Activated CD8-positive, alpha-beta memory T cell treated with anti-CD3 and anti-CD28 coated beads, Interleukin-2, amount 50 U/mL, for 48 hours (primary cell): Measurements from ENCODE around the gene LYSET.
A peak's percentile ranks its signal among the peaks of the same experiment; 100 is the strongest.
"Not testable (repeated sequence)": the region's sequence is repeated elsewhere in the genome, so short reads cannot be mapped to it uniquely, and the experiment has no call there.

Source experiments
- DNase-seq: peaks from one replicate; pipeline ENCODE4 v3.0.0-alpha.2; 2020

Gene LYSET

DNA sequence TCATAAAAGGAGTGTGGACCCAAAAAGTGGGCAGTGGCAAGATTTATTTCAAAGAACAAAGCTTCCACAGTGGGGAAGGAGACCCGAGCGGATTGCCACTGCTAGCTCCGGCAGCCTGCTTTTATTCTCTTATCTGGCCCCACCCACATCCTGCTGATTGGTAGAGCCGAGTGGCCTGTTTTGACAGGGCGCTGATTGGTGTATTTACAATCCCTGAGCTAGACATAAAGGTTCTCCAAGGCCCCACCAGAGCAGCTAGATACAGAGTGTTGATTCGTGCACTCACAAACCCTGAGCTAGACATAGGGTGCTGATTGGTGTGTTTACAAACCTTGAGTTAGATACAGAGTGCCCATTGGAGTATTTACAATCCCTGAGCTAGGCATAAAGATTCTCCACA, 15.5 kb upstream of the LYSET start:
- not testable (repeated sequence) for DNase-seq

- not testable (repeated sequence) for DNase-seq
Observed at GRCh38 chr14:93170141-93170540, 15.0 kb upstream of the LYSET start.

GRCh38 chr14:93171376-93171775, 13.7 kb upstream of the LYSET start:
- no peak for DNase-seq

- peak; percentile 46 for DNase-seq
Observed at GRCh38 chr14:93173943-93174395, 11.1 kb upstream of the LYSET start.

GRCh38 chr14:93174731-93175130, 10.4 kb upstream of the LYSET start:
- peak; percentile 18 for DNase-seq

GRCh38 chr14:93175492-93175891, 9.6 kb upstream of the LYSET start:
- DNase-seq: no peak

GRCh38 chr14:93183596-93184317, 1.4 kb upstream of the LYSET start:
- no peak for DNase-seq

GRCh38 chr14:93185349-93185720, 218 bp downstream of the LYSET start:
- DNase-seq: no peak

DNA sequence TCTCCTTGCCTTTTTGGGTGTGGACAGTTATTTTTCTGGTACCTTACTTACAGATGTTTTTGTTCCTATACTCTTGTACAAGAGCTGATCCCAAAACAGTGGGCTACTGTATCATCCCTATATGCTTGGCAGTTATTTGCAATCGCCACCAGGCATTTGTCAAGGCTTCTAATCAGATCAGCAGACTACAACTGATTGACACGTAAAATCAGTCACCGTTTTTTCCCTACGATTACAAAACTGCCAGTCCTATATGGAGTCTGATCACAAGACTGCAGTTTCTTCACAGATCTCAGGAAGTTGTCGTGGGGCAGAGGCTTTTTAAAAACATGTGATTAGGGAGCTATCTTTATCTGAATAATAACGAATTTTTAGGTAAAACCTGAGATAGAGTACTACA, 1.3 kb downstream of the LYSET start:
- no peak for DNase-seq

DNA sequence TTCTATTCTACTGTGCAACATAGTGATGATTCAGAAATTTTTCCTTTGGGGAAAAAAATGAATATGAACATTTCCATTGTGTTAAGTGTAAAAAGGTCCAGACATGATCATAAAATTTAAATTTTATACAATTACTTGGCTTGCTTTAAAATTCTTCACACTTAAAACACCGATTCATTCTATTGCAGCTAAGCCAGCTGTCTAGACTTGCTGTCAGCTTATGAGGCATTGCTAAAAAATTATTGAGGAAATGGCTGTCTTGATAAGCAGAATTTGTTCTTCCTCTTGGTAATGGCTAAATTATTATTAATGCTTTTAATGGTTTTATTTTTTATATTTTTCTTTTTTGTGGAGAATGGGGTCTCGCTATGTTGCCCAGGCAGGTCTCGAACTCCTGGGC, 1.8 kb downstream of the LYSET start:
- no peak for DNase-seq

DNA sequence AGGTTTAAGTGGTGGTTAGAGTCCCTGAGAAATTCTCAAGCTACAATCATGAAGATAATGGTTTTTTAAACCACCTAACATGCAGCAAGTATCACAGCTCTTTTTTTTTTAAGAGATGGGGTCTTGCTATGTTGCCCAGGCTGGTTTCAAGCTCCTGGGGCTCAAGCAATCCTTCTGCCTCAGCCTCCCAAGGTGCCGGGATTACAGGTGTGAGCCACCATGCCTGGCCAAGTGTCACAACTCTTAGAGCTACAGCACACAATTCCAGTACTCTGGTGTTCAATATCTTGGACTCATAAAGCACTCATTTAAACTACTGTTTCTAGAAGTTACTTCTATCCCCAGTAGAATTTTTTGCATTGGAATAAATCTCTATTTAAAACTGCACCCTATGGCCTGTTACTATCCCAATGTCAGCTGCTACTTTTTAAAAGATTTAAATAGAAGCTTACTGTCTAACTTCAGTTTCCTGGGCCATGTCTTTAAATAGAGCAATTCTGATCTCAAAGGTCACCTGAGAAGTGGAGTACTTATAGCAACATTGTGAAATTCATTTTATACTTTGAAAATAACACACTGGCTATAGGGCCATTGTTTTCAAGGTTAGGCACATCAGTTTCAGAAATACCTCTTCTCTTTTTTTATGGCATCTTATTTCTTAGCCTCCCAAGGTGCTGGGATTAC, 10.3 kb downstream of the LYSET start:
- no peak for DNase-seq

DNA sequence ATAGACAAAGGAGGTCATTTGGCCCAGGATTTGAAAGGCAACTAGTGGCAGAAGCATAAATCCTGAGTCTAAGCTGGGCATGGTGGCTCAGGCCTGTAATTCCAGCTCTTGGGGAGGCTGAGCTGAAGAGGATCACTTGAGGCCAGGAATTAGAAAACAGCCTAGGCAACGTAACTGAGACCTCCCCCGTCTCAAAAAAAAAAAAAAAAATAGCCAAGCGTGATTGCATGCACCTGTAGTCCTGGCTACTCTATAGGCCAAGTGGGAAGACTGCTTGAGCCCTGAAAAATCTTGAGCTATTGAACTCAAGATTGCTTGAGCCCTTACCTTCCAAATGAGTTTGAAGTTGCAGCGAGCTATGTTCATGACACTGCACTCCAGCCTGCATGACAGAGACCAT, 13.9 kb downstream of the LYSET start:
- no peak for DNase-seq

- no peak for DNase-seq
Observed at GRCh38 chr14:93200553-93200952, 15.4 kb downstream of the LYSET start.

GRCh38 chr14:93201155-93201704, 16.1 kb downstream of the LYSET start:
- no peak for DNase-seq

DNA sequence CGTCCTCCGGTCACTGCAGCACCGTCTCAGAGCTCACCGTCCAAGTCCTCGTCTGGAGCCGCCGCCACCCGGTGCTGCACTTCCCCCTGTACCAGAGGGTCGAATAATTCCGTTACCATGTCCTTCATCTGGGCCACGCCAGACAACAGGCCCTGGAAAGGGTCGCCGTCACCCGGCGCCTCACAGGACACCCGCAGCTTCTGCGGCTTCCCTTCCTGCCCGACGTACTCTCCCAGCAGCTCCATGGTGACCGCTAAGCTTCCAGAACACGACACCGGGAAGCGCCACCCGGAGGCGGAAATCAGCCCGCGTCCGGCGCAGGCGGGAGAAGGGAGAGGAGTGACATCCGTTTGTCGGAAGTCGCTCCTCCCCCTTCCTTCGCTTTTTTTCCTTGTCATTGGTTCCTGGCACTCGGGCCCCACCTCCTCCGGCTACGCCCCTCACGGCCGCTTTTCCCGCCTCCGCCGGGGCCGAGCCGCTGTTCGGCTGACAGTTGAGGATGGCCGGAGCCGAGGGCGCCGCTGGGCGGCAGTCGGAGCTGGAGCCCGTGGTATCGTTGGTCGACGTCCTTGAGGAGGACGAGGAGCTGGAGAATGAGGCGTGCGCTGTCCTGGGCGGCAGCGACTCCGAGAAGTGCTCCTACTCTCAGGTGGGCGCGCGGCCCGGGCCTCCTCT, 21.8 kb downstream of the LYSET start, which contains the start of the genes GON7 and UBR7:
GON7 (minus strand) TSS at position 273 of the 675 bp plus-strand sequence; CDS start at position 245, 28 bp downstream.
UBR7 (plus strand) TSS at position 464 of the 675 bp plus-strand sequence; CDS start at position 500, 36 bp downstream.
- DNase-seq: peak; percentile 91

DNA sequence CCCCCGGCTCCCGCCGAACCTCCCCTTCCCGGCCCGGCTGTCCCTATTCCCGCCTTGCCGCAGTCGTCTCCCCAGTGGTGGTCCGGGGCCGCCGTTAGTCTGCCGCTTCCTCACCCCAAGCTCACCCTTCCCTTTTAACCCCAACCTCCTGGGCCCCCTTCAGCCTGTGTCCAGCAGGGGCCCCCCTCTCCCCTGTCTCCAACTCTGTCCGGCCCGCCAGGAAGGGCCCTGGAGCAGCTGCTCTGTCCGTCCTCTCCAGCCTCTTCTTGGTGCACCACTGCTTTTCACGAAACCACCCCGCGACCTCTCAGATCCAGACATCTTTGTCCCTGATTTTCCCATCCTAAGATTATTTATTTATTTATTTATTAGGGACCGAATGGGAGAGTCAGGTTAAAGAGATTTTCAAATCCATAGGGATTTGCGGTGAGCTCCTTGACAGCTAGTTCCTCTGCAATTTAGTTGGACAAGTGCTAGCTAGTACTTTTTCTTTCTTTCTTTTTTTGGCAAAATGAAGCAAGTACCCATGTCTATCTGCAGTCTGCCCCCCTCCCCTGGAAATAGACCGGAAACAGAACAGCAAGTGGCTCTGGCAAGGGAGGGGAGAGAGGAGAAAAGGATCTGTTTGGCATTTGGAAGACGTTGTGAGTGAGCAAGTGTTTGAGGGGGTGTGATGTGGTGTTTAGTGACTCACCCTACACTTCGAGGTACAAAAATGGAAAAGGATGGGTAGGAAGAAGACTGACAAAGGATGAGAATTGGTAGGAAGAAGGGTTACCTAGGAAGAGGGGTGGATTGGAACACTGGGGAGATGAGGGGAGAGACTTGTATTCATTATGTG, 22.6 kb downstream of the LYSET start:
- DNase-seq: no peak

- DNase-seq: no peak
Observed at GRCh38 chr14:93212432-93212831, 27.3 kb downstream of the LYSET start.

GRCh38 chr14:93214598-93214997, 29.5 kb downstream of the LYSET start:
- no peak for DNase-seq

GRCh38 chr14:93219103-93219726, 34.1 kb downstream of the LYSET start:
- no peak for DNase-seq

DNA sequence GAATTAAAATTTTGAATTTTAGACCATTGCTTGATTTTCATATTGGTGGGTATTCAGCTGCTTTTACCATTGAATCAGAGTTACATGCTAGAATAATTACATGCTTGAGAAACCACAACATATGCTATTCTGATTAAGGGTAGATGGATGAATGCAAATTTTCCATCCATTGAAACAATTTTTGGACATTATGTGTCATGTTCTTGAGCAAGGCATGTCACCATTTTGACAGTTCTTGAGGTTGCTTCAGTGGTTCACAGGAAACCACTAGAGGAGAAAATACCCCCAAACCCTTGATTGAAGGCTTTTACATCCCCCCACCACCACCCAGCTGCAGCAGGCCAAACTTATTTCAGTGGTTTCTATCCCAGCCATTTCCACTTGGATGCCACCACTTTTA, 35.4 kb downstream of the LYSET start:
- no peak for DNase-seq

DNA sequence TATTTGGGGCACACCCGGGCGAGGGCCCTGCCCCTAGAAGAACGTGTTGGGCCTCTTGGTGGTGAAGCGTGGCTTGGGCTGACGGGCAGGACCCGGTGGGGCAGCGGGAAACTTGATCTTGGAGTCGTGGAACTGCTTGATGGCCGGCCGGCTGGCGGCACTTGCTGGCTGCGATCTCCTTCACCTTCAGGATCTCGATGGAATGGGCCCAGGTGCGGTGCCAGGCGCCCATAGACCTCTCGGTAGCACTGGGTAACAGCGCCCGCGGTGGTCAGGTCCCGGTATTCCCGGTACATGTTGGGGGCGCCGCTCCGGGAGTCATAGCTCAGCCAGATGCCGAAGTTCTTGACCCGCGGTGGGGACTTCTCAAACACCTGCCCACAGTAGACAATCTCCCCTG, 38.4 kb downstream of the LYSET start:
- no peak for DNase-seq

GRCh38 chr14:93228550-93228949, 43.4 kb downstream of the LYSET start:
- DNase-seq: no peak
